GM21825 (cell line): Measurements from ENCODE around the gene RPS24.
"Not testable (repeated sequence)": the region's sequence is repeated elsewhere in the genome, so short reads cannot be mapped to it uniquely, and the experiment has no call there.

ENCODE experiments used
- ATAC-seq: cut with Tn5 transposase; IDR thresholded peaks from one replicate; pipeline ENCODE4 v1.9.1; 2021; ENCODE audit warnings: mild to moderate bottlenecking, moderate library complexity; ENCODE audit not compliant: unreplicated experiment

Gene RPS24

DNA sequence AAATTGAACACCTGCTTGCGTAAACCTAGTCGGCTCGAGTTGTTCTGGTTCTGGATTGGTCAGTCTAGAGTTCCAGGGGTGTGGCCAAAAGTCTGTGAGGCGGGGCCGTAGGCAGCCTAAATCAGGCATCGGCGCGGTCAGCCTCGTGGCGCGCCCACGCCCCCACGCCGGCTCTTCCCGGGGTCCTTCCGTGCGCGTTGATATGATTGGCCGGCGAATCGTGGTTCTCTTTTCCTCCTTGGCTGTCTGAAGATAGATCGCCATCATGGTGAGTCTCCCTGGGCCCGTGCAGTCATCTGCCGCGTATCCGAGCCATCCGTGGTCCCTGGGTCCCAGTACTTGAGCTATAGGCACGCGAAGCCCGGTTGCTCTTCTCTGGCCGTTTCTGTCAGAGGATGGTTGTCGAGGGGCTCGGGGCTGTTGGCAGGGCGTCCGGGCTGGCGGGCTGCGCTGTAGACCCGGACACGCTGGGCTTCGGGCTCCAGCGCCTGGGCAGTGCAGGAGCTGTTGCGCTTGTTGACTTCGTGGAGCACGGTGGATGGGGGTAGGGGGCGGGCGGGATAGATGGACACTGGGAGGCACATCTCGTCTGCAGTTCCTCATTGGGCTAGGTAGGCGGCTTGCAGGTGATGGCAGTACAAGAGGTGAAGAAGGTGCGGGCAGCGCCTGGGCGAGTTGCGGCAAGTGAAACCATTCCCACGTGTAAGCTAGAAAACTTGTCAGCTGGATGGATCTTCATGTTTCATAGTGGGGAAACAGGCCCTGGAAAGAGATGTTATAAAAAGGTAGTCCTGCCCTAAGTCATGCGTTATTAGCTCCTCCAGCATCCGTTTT lies at the start of gene RPS24:
Gene RPS24, plus strand, starts transcription at position 227 of the 834 bp plus-strand sequence. Its CDS starts 39 bp downstream, at position 266.
- ATAC-seq = peak; percentile 88

DNA sequence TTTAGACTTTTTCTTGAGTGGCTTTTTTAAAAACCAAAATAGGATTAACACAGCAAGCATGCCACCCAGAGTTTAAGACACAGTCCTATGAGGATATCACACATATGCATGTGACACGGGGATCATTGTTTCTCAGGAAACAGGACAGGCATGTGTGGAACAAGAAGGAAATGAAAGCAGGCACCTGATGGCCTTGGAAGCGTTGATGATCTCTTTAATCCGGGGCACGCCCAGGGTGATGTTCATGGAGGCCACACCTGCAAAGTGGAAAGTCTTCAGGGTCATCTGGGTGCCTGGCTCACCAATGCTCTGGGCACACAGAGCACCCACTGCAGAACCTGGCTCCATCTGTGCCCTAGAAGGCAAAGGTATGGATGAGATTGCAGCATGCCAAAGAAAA lies 48.7 kb upstream of the RPS24 start:
- ATAC-seq = no peak

DNA sequence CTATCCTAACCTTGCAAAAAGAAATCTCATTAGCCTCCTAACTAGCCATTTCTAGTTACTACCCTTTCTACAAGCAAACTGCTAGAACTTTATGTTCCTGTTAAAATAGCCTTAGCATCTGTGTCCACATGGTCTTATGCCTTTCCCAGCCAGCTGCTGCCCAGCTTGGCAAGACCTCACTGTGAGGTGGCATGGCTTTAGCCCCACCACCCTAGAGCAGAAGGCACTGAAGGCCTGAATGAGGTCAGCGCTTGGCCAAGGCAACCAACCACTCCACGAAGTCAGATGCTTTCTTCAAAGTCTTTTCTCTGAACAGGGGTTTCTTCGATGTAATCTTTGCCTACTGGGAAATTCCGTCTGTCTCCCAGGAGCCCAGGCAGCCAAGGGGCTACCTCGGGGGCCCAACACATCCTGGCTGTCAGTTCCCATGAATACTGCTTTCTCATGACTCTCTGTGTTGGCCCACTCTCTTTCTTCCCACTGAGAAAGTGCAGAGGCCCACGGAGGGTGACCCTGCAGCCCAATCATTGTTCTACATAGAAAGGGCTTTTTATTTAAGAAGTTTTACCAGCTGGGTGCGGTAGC lies 45.9 kb upstream of the RPS24 start:
- no peak for ATAC-seq

DNA sequence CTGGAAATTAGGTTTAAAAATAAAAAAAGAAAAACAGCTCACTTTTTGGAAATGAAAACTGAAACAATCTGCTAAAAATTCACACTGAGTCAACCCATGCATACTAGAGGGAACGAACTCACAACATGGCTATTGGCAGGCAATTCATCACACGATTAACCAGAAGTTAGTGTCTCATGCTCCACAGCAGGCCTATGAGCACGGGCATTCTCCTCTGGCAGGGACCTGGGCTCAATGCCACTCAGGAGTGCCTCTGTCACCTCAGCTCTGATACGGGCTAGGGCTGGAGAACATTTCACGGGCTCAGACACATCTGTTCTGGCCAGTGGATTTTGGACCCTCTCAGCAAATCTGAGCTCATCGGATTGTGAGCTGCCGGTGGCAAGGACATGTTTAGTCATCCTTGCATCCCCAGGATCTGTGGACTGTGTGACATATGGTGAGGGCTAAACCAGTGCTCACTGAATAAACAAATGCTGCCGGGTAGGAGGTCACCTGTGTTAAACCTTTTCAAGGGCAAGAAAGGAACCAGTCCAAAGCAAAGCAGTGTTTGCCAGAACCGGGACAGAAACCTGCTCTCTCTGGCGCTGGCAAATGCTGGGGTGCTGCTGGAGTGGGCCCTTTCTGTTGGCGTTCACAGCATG lies 44.5 kb upstream of the RPS24 start:
- ATAC-seq = no peak

DNA sequence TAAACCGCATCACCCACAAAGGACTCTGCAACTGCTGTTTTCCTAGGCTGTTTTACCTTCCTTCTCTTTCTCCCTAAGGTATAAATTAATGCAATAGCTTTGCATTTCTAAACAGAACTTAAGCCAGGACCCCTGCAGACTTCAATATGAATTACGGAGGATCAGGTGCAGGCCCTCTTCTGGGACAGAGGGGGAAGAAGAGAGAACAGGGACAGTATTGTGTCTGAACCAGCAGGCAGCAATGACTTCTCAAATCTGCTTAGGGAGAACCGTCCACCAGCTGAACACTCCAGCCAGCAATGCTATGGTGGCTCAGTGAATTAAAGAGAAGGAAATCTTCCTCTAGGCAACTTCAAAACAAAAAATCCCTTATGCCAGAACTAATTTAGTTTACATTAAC lies 40.0 kb upstream of the RPS24 start:
- ATAC-seq = no peak

DNA sequence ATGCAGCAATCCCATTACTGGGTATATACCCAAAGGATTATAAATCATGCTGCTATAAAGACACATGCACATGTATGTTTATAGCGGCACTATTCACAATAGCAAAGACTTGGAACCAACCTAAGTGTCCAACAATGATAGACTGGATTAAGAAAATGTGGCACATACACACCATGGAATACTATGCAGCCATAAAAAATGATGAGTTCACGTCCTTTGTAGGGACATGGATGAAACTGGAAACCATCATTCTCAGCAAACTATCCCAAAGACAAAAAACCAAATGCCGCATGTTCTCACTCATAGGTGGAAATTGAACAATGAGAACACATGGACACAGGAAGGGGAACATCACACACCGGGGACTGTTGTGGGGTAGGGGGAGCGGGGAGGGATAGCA lies 34.9 kb upstream of the RPS24 start:
- ATAC-seq = not testable (repeated sequence)

DNA sequence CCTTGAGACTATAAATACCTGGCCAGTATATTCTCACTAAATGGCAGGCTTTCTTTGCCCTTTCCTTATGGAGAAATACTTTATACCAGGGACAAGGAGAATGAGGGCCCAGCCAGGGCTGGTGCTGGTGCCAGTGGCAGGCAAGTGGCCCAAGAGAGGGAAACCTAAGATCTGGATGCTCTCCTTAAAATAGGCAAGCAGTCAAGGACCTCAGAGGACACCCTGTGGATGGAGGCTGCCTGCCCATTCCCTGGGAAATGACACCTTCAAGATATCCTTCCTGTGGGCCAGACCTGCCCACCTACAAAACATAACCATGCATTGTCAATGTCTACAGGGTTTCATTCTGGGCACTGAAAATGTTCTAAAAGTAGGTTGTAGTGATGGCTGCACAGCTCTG lies 33.5 kb upstream of the RPS24 start:
- ATAC-seq = no peak

DNA sequence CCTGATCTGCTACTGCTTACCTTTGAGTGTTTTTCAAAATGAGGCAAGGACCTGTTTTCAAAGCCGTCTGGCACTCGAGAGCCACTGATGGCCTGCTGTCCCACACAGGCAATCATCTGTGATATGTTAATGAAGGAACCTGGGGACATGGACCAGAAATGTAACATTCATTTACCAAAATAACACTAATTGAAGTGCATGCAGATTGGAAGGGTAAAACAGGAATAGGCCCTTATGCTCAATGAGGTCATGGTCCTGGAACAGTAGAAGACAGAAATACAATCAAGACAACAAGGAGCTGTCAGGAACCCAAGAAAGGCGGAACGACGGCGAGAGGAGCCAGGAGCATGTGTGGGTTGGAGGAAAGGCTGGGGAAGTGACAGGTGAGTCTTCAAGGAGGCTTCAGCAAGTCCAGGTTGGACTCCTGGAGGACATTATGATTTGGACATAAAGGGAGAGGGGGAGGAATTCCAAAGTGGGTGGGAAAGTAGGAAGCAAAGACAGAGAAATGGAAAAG lies 32.6 kb upstream of the RPS24 start:
- ATAC-seq = no peak

DNA sequence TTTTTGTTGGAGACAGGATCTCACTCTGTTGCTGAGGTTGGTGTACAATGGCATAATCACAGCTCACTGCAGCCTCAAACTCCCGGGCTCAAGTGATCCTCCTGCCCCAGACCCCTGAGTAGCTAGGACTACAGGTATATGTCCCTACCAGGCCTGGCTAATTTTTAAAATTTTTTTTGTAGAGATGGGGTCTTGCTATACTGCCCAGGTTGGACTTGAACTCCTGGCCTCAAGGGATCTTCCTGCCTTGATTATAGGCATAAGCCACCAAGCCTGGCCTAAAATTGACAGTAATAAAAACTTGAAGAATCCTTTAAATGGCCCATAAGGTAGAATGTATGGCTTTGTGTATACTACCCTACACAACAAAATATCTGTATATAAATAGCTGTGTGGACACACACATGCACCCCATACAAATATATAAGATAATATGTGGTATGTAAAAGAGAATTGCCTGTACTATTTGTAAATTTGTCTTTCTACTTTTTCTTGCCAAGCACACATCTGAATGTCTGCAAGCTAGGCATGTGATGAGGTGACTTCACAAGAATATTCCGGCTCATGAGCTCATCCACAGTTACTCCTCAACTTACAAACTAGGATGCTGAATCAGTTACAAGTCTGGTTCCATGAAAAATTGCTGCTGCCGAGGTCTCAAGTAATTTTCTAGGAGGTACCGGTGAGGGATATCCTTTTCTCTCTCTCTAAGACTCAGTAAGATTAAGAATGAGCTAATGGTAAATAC lies 30.9 kb upstream of the RPS24 start:
- ATAC-seq = no peak

DNA sequence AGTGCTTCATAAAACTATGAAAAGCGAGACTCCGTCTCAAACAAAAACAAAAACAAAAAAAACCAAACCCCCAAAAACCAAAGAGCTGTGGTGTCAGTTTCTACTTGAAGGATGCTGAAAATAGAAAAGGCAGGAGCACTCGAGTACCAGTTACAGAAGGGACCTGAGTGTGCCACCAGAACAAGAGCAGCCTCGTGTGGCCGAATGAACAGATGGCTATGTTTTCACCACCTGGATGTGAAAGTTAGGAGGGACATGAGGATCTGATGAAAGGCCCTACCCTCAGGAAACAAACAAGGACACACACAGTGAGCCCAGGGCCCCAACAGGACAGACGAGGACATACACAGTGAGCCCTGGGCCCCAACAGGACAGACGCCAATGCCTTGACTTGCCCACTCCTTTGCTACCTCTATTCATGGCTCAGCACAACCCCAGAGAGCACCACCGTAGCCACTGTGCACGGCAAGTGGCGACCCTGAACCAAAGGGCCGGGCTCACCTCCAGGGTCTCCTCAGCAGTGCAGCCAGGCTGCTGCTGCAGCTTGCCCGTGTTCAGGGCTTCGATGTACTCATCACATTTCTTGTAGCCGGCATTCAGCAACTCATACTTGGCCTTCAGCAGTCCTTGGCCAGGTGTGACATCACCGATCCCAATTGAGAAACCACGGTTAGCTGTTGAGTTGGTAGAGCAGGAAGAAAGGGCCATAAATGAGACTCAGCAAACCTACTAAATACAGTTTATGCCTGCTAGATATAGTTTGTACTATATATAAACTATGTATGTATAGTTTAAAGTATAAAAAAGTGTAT lies 29.2 kb upstream of the RPS24 start:
- ATAC-seq = no peak

DNA sequence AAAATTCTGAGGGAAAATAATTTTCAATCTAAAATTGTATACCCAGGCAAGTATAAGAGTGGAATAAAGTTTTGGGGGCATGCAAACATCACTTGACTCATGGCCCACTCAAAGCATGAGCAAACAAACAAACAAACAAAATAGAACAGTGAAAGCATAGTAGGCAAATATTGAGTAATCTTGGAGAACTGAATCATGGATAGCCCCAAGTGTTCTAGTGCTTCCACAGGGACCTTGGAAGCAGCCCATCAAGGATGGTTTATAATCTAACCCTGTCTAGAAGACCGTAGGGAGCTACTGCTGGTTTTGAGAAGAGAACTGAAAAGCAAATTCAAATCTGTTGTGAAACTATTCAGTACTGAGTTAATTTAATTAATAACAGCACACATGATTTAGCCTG lies 26.5 kb upstream of the RPS24 start:
- ATAC-seq = no peak

DNA sequence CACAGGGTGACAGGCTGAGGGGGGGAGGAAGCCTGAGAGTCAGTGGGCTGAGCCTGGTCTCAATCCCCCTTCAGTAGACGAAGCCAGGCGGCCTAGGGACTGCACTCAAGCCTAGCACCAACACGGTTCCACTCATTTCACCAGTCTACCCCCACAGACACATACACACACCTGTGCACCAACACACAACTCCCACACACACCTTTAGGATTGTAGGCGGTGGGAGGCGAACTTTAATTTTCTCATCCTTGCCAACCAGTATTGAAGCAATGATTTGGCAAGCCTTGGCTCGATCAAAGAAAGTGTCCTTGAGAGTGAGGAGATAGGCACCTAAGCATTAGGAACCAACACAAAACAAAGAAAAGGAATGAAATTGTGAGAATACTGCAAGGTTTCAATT lies 24.0 kb upstream of the RPS24 start:
- no peak for ATAC-seq

DNA sequence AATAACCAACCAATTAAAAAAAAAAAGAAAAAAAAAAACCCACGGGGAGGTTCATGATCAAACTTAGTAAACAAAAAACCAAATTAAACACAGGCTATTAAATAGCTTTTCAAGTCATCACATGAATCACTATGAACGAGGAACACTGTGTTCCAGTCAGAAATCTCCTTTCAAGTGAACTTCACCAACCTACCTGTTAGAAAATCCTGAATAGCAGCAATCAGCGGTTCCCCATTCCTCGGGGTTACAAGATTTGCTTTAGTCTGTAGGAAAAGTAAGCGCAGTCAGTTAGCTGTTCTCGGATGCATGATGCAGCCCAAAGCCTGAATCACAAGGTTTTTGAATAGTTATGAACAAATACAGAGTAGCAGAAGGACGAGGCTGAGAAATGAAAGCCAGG lies 23.4 kb upstream of the RPS24 start:
- no peak for ATAC-seq

DNA sequence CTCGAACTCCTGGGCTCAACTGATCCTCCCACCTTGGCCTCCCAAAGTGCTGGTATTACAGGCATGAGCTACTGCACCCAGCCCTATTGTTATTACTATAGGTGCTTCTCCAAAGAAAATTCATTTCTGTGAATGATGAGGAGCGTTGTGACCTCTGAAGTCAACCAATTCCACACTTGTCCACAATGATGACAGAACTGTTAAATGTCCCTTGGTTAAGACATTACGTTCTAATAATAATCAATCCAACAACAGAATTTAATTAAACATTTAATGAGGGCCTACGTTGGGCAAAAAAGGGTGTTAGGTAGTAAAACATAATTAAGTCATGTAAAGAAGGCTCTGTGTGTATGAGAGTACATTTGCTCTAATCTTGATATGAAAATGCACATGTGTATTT lies 22.6 kb upstream of the RPS24 start:
- no peak for ATAC-seq

DNA sequence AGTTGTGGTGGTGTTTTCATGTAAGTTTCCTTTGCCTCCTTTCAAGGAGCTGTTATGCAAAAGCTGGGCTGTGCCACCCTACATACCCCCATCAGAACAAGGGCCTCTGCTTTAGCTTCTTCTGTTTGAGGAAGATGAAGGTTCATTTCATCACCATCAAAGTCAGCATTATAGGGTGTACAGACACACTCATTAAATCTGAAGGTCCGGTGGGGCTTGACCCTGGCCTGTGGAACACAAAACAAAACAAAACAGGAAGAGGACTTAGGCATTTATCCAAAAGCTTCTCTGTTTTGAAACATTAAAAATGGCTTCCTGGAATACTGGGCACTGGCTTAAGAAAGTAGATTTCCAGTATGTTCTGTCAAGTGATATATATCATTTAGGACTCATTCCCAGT lies 20.1 kb upstream of the RPS24 start:
- no peak for ATAC-seq

DNA sequence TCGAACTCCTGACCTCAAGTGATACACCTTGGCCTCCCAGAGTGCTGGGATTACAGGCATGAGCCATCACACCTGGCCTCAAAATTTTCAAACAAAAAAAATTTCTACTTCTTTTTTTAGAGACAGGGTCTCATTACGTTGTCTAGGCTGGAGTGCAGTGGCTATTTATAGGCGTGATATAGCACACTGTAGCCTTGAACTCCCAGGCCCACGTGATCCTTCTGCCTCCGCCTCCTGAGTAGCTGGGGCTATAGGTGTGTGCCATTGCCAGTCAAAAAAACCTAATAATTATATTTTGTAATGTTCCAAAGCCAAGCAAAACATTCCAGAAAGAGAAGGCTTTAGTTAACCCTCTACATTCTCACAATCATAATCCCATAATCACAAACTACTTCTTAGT lies 18.1 kb upstream of the RPS24 start:
- no peak for ATAC-seq

DNA sequence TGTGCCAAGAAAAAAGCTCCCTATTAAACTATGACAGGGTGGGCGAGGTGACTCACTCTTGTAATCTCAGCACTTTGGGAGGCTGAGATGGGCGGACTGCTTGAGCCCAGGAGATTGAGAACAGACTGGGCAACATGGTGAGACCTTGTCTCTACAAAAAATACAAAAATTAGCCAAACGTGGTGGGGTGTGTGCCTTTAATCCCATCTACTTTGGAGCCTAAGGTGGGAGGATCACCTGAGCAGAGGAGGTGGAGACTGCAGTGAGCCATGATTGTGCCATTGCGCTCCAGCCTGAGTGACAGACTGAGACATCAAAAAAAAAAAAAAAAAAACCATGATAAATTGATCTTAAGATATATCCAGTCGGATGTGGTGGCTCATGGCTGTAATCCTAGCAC lies 15.8 kb upstream of the RPS24 start:
- ATAC-seq = no peak

DNA sequence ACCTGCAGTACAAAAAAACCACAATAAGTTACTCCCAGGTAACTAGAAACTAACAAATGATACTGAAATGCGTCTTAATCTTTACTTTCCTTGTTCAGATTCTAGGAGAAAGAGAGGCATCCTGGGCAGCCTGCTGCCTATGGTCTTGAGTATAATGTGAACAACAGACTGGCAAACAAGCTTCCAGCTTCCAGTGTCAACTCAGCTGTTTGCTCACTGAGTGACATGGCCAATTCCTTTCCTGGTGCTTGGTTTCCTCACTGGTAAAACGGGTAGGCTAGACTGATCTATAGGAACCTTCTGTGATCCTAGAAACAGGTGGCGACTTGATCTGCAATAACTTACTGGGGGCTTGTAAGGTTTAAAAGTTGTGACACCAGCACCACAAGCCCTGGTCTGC lies 14.4 kb upstream of the RPS24 start:
- no peak for ATAC-seq

DNA sequence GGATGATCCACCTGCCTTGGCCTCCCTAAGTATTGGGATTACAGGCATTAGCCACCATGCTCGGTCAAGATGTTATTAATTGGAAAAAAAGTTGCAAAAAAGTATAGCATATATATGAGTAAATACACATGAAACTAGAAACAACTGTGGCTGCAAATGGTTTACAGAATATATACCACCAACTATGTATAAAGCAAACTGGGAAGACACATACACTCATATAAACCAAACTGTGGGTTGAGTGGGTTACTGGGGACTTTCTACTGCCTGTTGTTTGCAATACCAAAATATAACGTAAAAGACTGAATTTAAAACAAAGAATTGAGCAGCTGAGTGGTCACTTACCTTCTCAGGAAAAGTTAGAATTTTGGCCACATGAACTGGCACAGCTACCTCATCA lies 12.5 kb upstream of the RPS24 start:
- ATAC-seq = no peak

DNA sequence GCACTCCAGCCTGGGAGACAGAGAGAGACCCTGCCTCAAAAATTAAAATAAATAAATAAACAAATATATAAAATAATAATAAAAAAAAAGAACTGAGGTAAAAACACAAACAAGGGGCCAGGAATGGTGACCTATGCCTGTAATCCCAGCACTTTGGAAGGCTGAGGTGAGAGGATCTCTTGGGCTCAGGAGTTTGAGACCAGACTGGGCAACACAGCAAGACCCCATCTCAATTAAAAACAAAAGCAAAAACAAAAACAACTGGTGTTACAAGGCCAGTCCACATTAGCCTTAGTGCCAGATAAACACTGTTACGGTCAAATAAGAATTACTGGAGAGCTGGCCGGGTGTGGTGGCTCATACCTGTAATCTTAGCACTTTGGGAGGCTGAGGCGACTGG lies 9.9 kb upstream of the RPS24 start:
- no peak for ATAC-seq
